ENCODE data around the gene CD81.

- TF ChIP-seq EZH2 (IDR thresholded peaks at IDR 0.05; ENCODE audit: borderline replicate concordance, low read depth, low read length, poor library complexity, severe bottlenecking), result no peak
- TF ChIP-seq, protein P1, sequence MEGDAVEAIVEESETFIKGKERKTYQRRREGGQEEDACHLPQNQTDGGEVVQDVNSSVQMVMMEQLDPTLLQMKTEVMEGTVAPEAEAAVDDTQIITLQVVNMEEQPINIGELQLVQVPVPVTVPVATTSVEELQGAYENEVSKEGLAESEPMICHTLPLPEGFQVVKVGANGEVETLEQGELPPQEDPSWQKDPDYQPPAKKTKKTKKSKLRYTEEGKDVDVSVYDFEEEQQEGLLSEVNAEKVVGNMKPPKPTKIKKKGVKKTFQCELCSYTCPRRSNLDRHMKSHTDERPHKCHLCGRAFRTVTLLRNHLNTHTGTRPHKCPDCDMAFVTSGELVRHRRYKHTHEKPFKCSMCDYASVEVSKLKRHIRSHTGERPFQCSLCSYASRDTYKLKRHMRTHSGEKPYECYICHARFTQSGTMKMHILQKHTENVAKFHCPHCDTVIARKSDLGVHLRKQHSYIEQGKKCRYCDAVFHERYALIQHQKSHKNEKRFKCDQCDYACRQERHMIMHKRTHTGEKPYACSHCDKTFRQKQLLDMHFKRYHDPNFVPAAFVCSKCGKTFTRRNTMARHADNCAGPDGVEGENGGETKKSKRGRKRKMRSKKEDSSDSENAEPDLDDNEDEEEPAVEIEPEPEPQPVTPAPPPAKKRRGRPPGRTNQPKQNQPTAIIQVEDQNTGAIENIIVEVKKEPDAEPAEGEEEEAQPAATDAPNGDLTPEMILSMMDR (conservative IDR thresholded peaks at IDR 0.05; ENCODE audit: low read depth, low read length), result no peak
Observed at GRCh38 chr11:2436013-2436520, 59.0 kb downstream of the CD81 start.

All from A673 (cell line).